BLaER1 (cell line): Measurements from ENCODE around the gene CHI3L1.
A peak's percentile ranks its signal among the peaks of the same experiment; 100 is the strongest.

ENCODE experiments used
- H3K27ac ChIP-seq: shearing (Covaris generic); formaldehyde crosslinking; 2 replicates; pipeline ENCODE4 v1.8.1; 2022
- H3K27me3 ChIP-seq: shearing (Covaris generic); formaldehyde crosslinking; 2 replicates; pipeline ENCODE4 v1.8.1; 2022
- H3K36me3 ChIP-seq: shearing (Covaris generic); formaldehyde crosslinking; 2 replicates; pipeline ENCODE4 v1.8.1; 2022
- H3K4me1 ChIP-seq: shearing (Covaris generic); formaldehyde crosslinking; 2 replicates; pipeline ENCODE4 v1.8.1; 2022
- H3K4me2 ChIP-seq: shearing (Covaris generic); formaldehyde crosslinking; 2 replicates; pipeline ENCODE4 v1.8.1; 2022
- H3K4me3 ChIP-seq: shearing (Covaris generic); formaldehyde crosslinking; 2 replicates; pipeline ENCODE4 v1.8.1; 2022
- H3K9ac ChIP-seq: shearing (Covaris generic); formaldehyde crosslinking; 2 replicates; pipeline ENCODE4 v1.8.1; 2022
- H3K9me3 ChIP-seq: shearing (Covaris generic); formaldehyde crosslinking; 2 replicates; pipeline ENCODE4 v1.8.1; 2022
- H4K20me1 ChIP-seq: shearing (Covaris generic); formaldehyde crosslinking; 2 replicates; pipeline ENCODE4 v1.8.1; 2022
- Cebpa-rat ChIP-seq: shearing (Covaris generic); IDR thresholded peaks from 2 replicates; pipeline ENCODE4 v1.8.1; 2022

The CHI3L1 gene

GRCh38 chr1:203140743-203141520 is 45.6 kb downstream of the CHI3L1 start:
- Histone ChIP-seq H3K4me1 (peaks cover 83% of the 10 kb centered on the region), H3K4me2 (peak overlapping the region; percentile 84), H3K9me3 (no peaks in the 10 kb centered on the region), H4K20me1 (no peaks in the 10 kb centered on the region), H3K9ac (no peak overlapping the region), H3K4me3 (no peak overlapping the region), H3K27ac (peak overlapping the region; percentile 36; the same call in 1 of the 2 replicates), H3K27me3 (no peaks in the 10 kb centered on the region), H3K36me3 (no peaks in the 10 kb centered on the region)
- TF ChIP-seq Cebpa-rat = no peak

- Histone ChIP-seq H3K27me3 (no peaks in the 10 kb centered on the region), H3K9ac (no peak overlapping the region), H3K36me3 (no peaks in the 10 kb centered on the region), H3K9me3 (no peaks in the 10 kb centered on the region), H3K4me2 (0 out of 2 replicates have a peak overlapping the region, but pooled peaks have one; percentile 84), H3K27ac (peak overlapping the region; percentile 36; the same call in 1 of the 2 replicates), H4K20me1 (no peaks in the 10 kb centered on the region), H3K4me1 (peaks cover 83% of the 10 kb centered on the region), H3K4me3 (no peak overlapping the region)
- no peak for TF ChIP-seq Cebpa-rat
These were observed 46.5 kb downstream of the CHI3L1 start for GRCh38 chr1:203139976-203140475.

- Histone ChIP-seq H3K4me3 (no peak overlapping the region), H3K4me2 (no peak overlapping the region), H4K20me1 (no peaks in the 10 kb centered on the region), H3K9me3 (no peaks in the 10 kb centered on the region), H3K9ac (no peak overlapping the region), H3K27me3 (no peaks in the 10 kb centered on the region), H3K4me1 (peaks cover 83% of the 10 kb centered on the region), H3K27ac (no peak overlapping the region), H3K36me3 (no peaks in the 10 kb centered on the region)
- TF ChIP-seq Cebpa-rat = no peak
These were observed 48.4 kb downstream of the CHI3L1 start for GRCh38 chr1:203138066-203138465.

GRCh38 chr1:203137324-203137723 is 49.2 kb downstream of the CHI3L1 start:
- Histone ChIP-seq H3K27me3 (no peaks in the 10 kb centered on the region), H3K4me2 (peak overlapping the region; percentile 81), H3K9me3 (no peaks in the 10 kb centered on the region), H3K36me3 (no peaks in the 10 kb centered on the region), H3K4me3 (no peak overlapping the region), H3K4me1 (peaks cover 83% of the 10 kb centered on the region), H3K27ac (no peak overlapping the region), H4K20me1 (no peaks in the 10 kb centered on the region), H3K9ac (no peak overlapping the region)
- TF ChIP-seq Cebpa-rat = no peak

- Histone ChIP-seq H3K4me2 (peak overlapping the region; percentile 81), H3K4me3 (no peak overlapping the region)
- TF ChIP-seq Cebpa-rat = no peak
These were observed 50.0 kb downstream of the CHI3L1 start for GRCh38 chr1:203136409-203137042.

GRCh38 chr1:203135636-203136305 is 50.7 kb downstream of the CHI3L1 start:
- H3K9me3 ChIP-seq = no peaks in the 10 kb centered on the region
- TF ChIP-seq Cebpa-rat = no peak
- H3K4me3 ChIP-seq = no peak overlapping the region
- no peaks in the 10 kb centered on the region for H3K27me3 ChIP-seq
- no peaks in the 10 kb centered on the region for H3K36me3 ChIP-seq
- H3K27ac ChIP-seq = peak overlapping the region; percentile 69
- no peaks in the 10 kb centered on the region for H4K20me1 ChIP-seq
- peak overlapping the region; percentile 81 for H3K4me2 ChIP-seq
- H3K4me1 ChIP-seq = peaks cover 80% of the 10 kb centered on the region
- H3K9ac ChIP-seq = peak overlapping the region; percentile 21; the same call in 1 of the 2 replicates

More at GRCh38 chr1:203136409-203137042, 50.0 kb downstream of the CHI3L1 start:
- no peaks in the 10 kb centered on the region for H4K20me1 ChIP-seq
- no peaks in the 10 kb centered on the region for H3K36me3 ChIP-seq
- no peaks in the 10 kb centered on the region for H3K9me3 ChIP-seq
- peaks cover 83% of the 10 kb centered on the region for H3K4me1 ChIP-seq
- H3K27ac ChIP-seq = peak overlapping the region; percentile 69
- peak overlapping the region; percentile 21; the same call in 1 of the 2 replicates for H3K9ac ChIP-seq
- no peaks in the 10 kb centered on the region for H3K27me3 ChIP-seq

- 0 out of 2 replicates have a peak overlapping the region, but pooled peaks have one; percentile 40 for H3K9ac ChIP-seq
- H3K4me2 ChIP-seq = peak overlapping the region; percentile 81
- H3K27ac ChIP-seq = peak overlapping the region; percentile 52; the same call in 1 of the 2 replicates
- peaks cover 76% of the 10 kb centered on the region for H3K4me1 ChIP-seq
- no peaks in the 10 kb centered on the region for H3K36me3 ChIP-seq
- no peaks in the 10 kb centered on the region for H3K9me3 ChIP-seq
- peaks cover 6% of the 10 kb centered on the region for H3K27me3 ChIP-seq
- peak; percentile 25; the same call in 1 of the 2 replicates for TF ChIP-seq Cebpa-rat
- H4K20me1 ChIP-seq = no peaks in the 10 kb centered on the region
- no peak overlapping the region for H3K4me3 ChIP-seq
These were observed 52.4 kb downstream of the CHI3L1 start for GRCh38 chr1:203133970-203134725.

GRCh38 chr1:203131548-203132200 is 54.8 kb downstream of the CHI3L1 start:
- H3K27me3 ChIP-seq = peaks cover 30% of the 10 kb centered on the region
- no peaks in the 10 kb centered on the region for H3K36me3 ChIP-seq
- no peak for TF ChIP-seq Cebpa-rat

More at GRCh38 chr1:203131548-203132200, 54.8 kb downstream of the CHI3L1 start:
- Histone ChIP-seq H3K9ac (no peak overlapping the region), H3K4me3 (no peak overlapping the region), H3K9me3 (no peaks in the 10 kb centered on the region), H3K4me2 (peak overlapping the region; percentile 46), H4K20me1 (no peaks in the 10 kb centered on the region), H3K27ac (no peak overlapping the region), H3K4me1 (peaks cover 88% of the 10 kb centered on the region)
